ENCODE measurements around the gene PPP1R7. TPM values are rescaled to one million over a fixed set of nuclear protein-coding genes. Genes with fewer than 3 reads are reported as not detected.

The PPP1R7 gene
- total RNA-seq, 4 donors from 2014 or later, result 58.7 to 74.0 (median 68.8) TPM

GRCh38 chr2:241151934-241152660 lies 1.8 kb downstream of the PPP1R7 start:
- intact Hi-C loops (cut with DNase I), result loop anchor here (10.0 kb wide), 1 partner anchor 157 kb away; the partner anchor contains the start of gene SNED1
- H3K36me3 ChIP-seq, result no peaks in the 10 kb centered on the region
- no peak for DNase-seq
- no peaks in the 10 kb centered on the region for H3K9me3 ChIP-seq
- H3K27me3 ChIP-seq, result no peaks in the 10 kb centered on the region
- no peak overlapping the region for H3K4me3 ChIP-seq (replicated peaks in 1 of 3)
- TF ChIP-seq, protein P1, sequence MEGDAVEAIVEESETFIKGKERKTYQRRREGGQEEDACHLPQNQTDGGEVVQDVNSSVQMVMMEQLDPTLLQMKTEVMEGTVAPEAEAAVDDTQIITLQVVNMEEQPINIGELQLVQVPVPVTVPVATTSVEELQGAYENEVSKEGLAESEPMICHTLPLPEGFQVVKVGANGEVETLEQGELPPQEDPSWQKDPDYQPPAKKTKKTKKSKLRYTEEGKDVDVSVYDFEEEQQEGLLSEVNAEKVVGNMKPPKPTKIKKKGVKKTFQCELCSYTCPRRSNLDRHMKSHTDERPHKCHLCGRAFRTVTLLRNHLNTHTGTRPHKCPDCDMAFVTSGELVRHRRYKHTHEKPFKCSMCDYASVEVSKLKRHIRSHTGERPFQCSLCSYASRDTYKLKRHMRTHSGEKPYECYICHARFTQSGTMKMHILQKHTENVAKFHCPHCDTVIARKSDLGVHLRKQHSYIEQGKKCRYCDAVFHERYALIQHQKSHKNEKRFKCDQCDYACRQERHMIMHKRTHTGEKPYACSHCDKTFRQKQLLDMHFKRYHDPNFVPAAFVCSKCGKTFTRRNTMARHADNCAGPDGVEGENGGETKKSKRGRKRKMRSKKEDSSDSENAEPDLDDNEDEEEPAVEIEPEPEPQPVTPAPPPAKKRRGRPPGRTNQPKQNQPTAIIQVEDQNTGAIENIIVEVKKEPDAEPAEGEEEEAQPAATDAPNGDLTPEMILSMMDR (IDR thresholded peaks at IDR 0.05), result no peak
- TF ChIP-seq POLR2A (IDR thresholded peaks at IDR 0.05), result no peak
- WGBS, 2 donors, result 75% methylated on average over 8 of the region's 8 CpGs
- no peak overlapping the region for H3K27ac ChIP-seq
- peaks cover 8 to 13% of the 10 kb centered on the region in 2 donors for H3K4me1 ChIP-seq

DNA sequence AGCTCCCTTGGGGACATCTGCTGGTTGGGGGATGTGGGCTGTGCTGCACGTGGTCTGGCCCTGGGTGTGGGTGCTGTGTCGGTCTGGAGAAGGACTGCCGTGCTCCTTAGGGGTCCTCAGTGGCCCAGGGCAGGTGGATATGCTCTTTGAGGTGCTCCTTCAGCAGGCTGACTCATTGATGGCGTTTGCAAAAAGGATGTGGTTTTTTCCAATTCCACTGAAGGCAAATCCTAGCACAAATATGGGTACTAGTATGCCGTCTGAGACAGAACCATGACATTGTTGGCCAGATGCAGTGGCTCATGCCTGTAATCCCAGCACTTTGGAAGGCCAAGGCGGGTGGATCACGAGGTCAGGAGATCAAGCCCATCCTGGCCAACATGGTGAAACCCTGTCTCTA lies 3.3 kb downstream of the PPP1R7 start:
- Histone ChIP-seq H3K9me3 (no peaks in the 10 kb centered on the region), H3K4me1 (peaks cover 4 to 8% of the 10 kb centered on the region in 2 donors), H3K27me3 (no peaks in the 10 kb centered on the region), H3K4me3 (replicated peaks in 1 of 3) (no peak overlapping the region), H3K36me3 (peaks cover 10% of the 10 kb centered on the region in 2 donors), H3K27ac (no peak overlapping the region)
- TF ChIP-seq POLR2A (IDR thresholded peaks at IDR 0.05), result no peak
- TF ChIP-seq, protein P1 (IDR thresholded peaks at IDR 0.05), result no peak
- intact Hi-C loops (cut with DNase I), result loop anchor here (10.0 kb wide), 1 partner anchor 159 kb away; the partner anchor contains the start of gene SNED1
- DNase-seq, result no peak
- 95 to 96% methylated on average over 3 to 7 of the region's 7 CpGs for WGBS, 2 donors

DNA sequence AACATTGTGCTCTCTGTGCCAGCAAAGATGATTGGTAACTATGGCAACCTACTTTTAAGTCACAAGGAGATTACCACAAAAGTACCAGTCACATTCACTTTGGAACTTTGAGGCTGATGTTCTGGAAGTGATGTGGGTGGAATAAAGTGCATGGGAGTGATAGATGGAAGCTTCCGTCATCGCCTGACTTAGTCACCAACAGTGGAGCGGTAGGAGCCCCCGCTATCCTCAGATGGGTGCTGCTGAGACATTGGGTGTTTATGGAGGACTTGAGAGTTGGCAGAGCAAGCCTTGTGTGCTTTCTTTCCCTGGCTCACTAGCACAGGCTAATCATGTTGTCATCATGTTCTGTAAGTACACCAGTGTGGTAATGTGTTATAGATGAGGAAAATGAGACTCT lies 4.6 kb downstream of the PPP1R7 start:
- WGBS, 2 donors, result 93% methylated on average over 4 of the region's 4 CpGs
- peaks cover 13 to 14% of the 10 kb centered on the region in 2 donors for H3K36me3 ChIP-seq

DNA sequence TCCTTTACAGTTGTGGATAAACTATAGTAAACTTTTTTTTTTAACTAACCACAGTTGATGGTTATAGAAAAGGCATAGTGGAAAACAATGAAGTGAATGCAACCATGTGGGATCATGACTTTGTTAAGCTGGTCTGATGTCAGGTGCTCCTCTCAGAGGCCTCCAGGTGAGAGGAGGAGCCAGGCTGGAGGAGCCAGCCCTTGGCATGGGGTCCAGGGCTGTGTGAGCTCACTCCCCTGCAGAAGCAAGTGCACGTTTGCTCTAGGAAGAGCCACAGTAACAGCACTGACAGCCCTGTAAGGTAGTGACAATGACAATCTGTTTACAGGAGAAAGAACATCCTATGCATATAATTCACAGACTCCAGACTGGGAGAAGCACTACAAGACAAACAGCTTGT lies 5.7 kb downstream of the PPP1R7 start:
- Histone ChIP-seq H3K4me3 (replicated peaks in 1 of 3) (no peak overlapping the region), H3K4me1 (peaks cover 3 to 5% of the 10 kb centered on the region in 2 donors), H3K9me3 (no peaks in the 10 kb centered on the region), H3K36me3 (peaks cover 14 to 16% of the 10 kb centered on the region in 2 donors), H3K27me3 (no peaks in the 10 kb centered on the region), H3K27ac (no peak overlapping the region)
- no peak for DNase-seq
- intact Hi-C loops (cut with DNase I), result loop anchor here (10.0 kb wide), 1 partner anchor 161 kb away; the partner anchor contains the start of gene SNED1
- TF ChIP-seq, protein P1 (IDR thresholded peaks at IDR 0.05), result no peak
- no peak for TF ChIP-seq POLR2A (IDR thresholded peaks at IDR 0.05)
- 73 to 85% methylated on average over 1 of the region's 1 CpG for WGBS, 2 donors

More for the DNA sequence above, 4.6 kb downstream of the PPP1R7 start:
- TF ChIP-seq, protein P1 (IDR thresholded peaks at IDR 0.05), result no peak
- TF ChIP-seq POLR2A (IDR thresholded peaks at IDR 0.05), result no peak
- no peak for DNase-seq
- Histone ChIP-seq H3K27me3 (no peaks in the 10 kb centered on the region), H3K9me3 (no peaks in the 10 kb centered on the region), H3K27ac (no peak overlapping the region), H3K4me1 (peaks cover 4 to 5% of the 10 kb centered on the region in 2 donors), H3K4me3 (replicated peaks in 1 of 3) (no peak overlapping the region)
- intact Hi-C loops (cut with DNase I), result loop anchor here (10.0 kb wide), 1 partner anchor 160 kb away; the partner anchor contains the start of gene SNED1

- intact Hi-C loops (cut with DNase I), result loop anchor here (10.0 kb wide), 1 partner anchor 162 kb away; the partner anchor contains the start of gene SNED1
- peaks cover 14 to 16% of the 10 kb centered on the region in 2 donors for H3K36me3 ChIP-seq
- TF ChIP-seq, protein P1 (IDR thresholded peaks at IDR 0.05), result no peak
- TF ChIP-seq POLR2A (IDR thresholded peaks at IDR 0.05), result no peak
- peaks cover 4 to 8% of the 10 kb centered on the region in 2 donors for H3K4me1 ChIP-seq
- no peak for DNase-seq
- WGBS, 2 donors, result 69 to 74% methylated on average over 5 of the region's 5 CpGs
- no peak overlapping the region for H3K27ac ChIP-seq
- H3K27me3 ChIP-seq, result no peaks in the 10 kb centered on the region
- H3K4me3 ChIP-seq (replicated peaks in 1 of 3), result no peak overlapping the region
- no peaks in the 10 kb centered on the region for H3K9me3 ChIP-seq
Measured at GRCh38 chr2:241156971-241157441, 6.7 kb downstream of the PPP1R7 start.
